Breast epithelium (tissue), 4 donors: ENCODE results near the gene CLIP2. TPM values are rescaled to one million over a fixed set of nuclear protein-coding genes. Genes with fewer than 3 reads are reported as not detected.
"Not testable (repeated sequence)": the region's sequence is repeated elsewhere in the genome, so short reads cannot be mapped to it uniquely, and the experiment has no call there.

Source experiments
- DNase-seq, 2 donors: peaks; one replicate each; pipeline ENCODE4 v3.0.0-alpha.2; 2019; ENCODE audit warnings: low spot score in 2 of 2
- H3K27ac ChIP-seq, 2 donors: fragments of 200-600 bp; sonication (generic) in 1 of 2; one replicate each; pipeline ENCODE4 v1.5.1; 2016 to 2019; ENCODE audit warnings: mild to moderate bottlenecking in 1 of 2
- H3K27me3 ChIP-seq, 2 donors: fragments of 200-600 bp; sonication (generic) in 1 of 2; one replicate each; pipeline versions ENCODE4 v1.5.1 to v1.6.0; 2017 to 2019; ENCODE audit warnings: control low read depth in 1 of 2, mild to moderate bottlenecking in 1 of 2
- H3K36me3 ChIP-seq: fragments of 200-600 bp; one replicate; pipeline ENCODE4 v1.5.1; 2019
- H3K4me1 ChIP-seq, 2 donors: fragments of 200-600 bp; sonication (generic); one replicate each; pipeline ENCODE4 v1.5.1; 2016 to 2019; ENCODE audit warnings: control low read depth in 1 of 2
- H3K4me3 ChIP-seq, 3 donors: fragments of 200-600 bp; sonication (generic); 1 replicate in 2 of 3; 2 replicates in 1 of 3; pipeline ENCODE4 v1.5.1; 2016 to 2019; ENCODE audit warnings: mild to moderate bottlenecking in 3 of 3, moderate library complexity in 2 of 3
- H3K9me3 ChIP-seq, 2 donors: fragments of 200-600 bp; sonication (generic) in 1 of 2; one replicate each; pipeline ENCODE4 v1.5.1; 2016 to 2019; ENCODE audit warnings: control low read depth in 1 of 2
- CTCF ChIP-seq, 3 donors: fragments of 450-650 bp; IDR thresholded peaks; one replicate each; pipeline ENCODE4 v1.5.1; 2016 to 2017; ENCODE audit warnings: antibody characterized with exemption in 3 of 3, mild to moderate bottlenecking in 3 of 3, moderate library complexity in 3 of 3
- POLR2A ChIP-seq: fragments of 450-650 bp; IDR thresholded peaks from one replicate; pipeline ENCODE4 v1.6.1; 2016; ENCODE audit warnings: antibody characterized with exemption, mild to moderate bottlenecking, moderate library complexity
- POLR2AphosphoS5 ChIP-seq, 3 donors: sonication (generic); formaldehyde crosslinking; IDR thresholded peaks; one replicate each; pipeline ENCODE4 v1.6.1; 2017; ENCODE audit warnings: antibody characterized with exemption in 3 of 3
- intact Hi-C: fragments of 100-400 bp; cut with DNase I; formaldehyde crosslinking; loops from one replicate; pipeline ENCODE4 v1.15.1; 2023; ENCODE audit warnings: low total_unique reads
- total RNA-seq, 3 donors: library from RNA; depleted of rRNA; stranded (reverse); fragments of >200 nt; gene quantifications; one replicate each; pipeline ENCODE4 v1.1.0, GENCODE V29; 2016

CLIP2 gene
- total RNA-seq, 3 donors from 2014 or later: 7.3 to 20.3 (median 13.0) TPM

GRCh38 chr7:74317146-74317782, 28.1 kb downstream of the CLIP2 start:
- Histone ChIP-seq H3K4me3 (no peak overlapping the region), H3K36me3 (no peaks in the 10 kb centered on the region), H3K9me3 (no peaks in the 10 kb centered on the region), H3K27ac (no peak overlapping the region), H3K27me3 (no peaks in the 10 kb centered on the region), H3K4me1 (no peaks in the 10 kb centered on the region)
- intact Hi-C loops: no loop called here
- TF ChIP-seq POLR2AphosphoS5 (IDR thresholded peaks at IDR 0.05): no peak
- no peak for TF ChIP-seq CTCF (IDR thresholded peaks at IDR 0.05)
- no peak for TF ChIP-seq POLR2A
- no peak for DNase-seq

GRCh38 chr7:74318043-74318442, 28.8 kb downstream of the CLIP2 start:
- Histone ChIP-seq H3K27me3 (no peaks in the 10 kb centered on the region), H3K27ac (no peak overlapping the region), H3K4me3 (no peak overlapping the region), H3K36me3 (no peaks in the 10 kb centered on the region), H3K9me3 (no peaks in the 10 kb centered on the region), H3K4me1 (no peaks in the 10 kb centered on the region)
- intact Hi-C loops: no loop called here
- TF ChIP-seq POLR2A (no peak), CTCF (IDR thresholded peaks at IDR 0.05) (no peak), POLR2AphosphoS5 (IDR thresholded peaks at IDR 0.05) (no peak)
- DNase-seq: no peak

- H3K4me3 ChIP-seq: no peak overlapping the region
- H3K36me3 ChIP-seq: no peaks in the 10 kb centered on the region
- TF ChIP-seq POLR2AphosphoS5 (IDR thresholded peaks at IDR 0.05) (no peak), CTCF (IDR thresholded peaks at IDR 0.05) (no peak), POLR2A (no peak)
- no peaks in the 10 kb centered on the region for H3K4me1 ChIP-seq
- H3K9me3 ChIP-seq: no peaks in the 10 kb centered on the region
- H3K27me3 ChIP-seq: no peaks in the 10 kb centered on the region
- no peak for DNase-seq
- intact Hi-C loops: no loop called here
- H3K27ac ChIP-seq: no peak overlapping the region
Observed at GRCh38 chr7:74320645-74321221, 31.5 kb downstream of the CLIP2 start.

- H3K27ac ChIP-seq, H3K4me3 ChIP-seq, H3K9me3 ChIP-seq, intact Hi-C loops, H3K27me3 ChIP-seq, DNase-seq, H3K36me3 ChIP-seq, H3K4me1 ChIP-seq: not testable (repeated sequence)
Observed at GRCh38 chr7:74322892-74323291, 33.7 kb downstream of the CLIP2 start.

GRCh38 chr7:74324531-74325209, 35.5 kb downstream of the CLIP2 start:
- no peaks in the 10 kb centered on the region for H3K27me3 ChIP-seq
- no peaks in the 10 kb centered on the region for H3K36me3 ChIP-seq
- DNase-seq: no peak
- TF ChIP-seq POLR2AphosphoS5 (IDR thresholded peaks at IDR 0.05) (no peak), CTCF (IDR thresholded peaks at IDR 0.05) (no peak), POLR2A (no peak)
- no peak overlapping the region for H3K4me3 ChIP-seq
- H3K9me3 ChIP-seq: no peaks in the 10 kb centered on the region
- intact Hi-C loops: no loop called here
- no peak overlapping the region for H3K27ac ChIP-seq
- no peaks in the 10 kb centered on the region for H3K4me1 ChIP-seq
